SKM-1 treated with dmso at 0.1 percent for 144 hours (cell line): ENCODE data around the gene PRR36.

Experiments
- DNase-seq: peaks from one replicate; lab custom pipeline; 2025; ENCODE audit not compliant: unreplicated experiment; lab: John Stamatoyannopoulos, UW

The PRR36 gene

GRCh38 chr19:7872306-7873204 lies 1.6 kb downstream of the PRR36 start:
- DNase-seq = no peak

GRCh38 chr19:7871437-7872305 lies 2.5 kb downstream of the PRR36 start:
- peak; percentile 91 for DNase-seq

GRCh38 chr19:7870571-7871436 lies 3.4 kb downstream of the PRR36 start:
- peak; percentile 90 for DNase-seq

GRCh38 chr19:7869910-7870511 lies 4.2 kb downstream of the PRR36 start:
- peak; percentile 82 for DNase-seq

- peak; percentile 32 for DNase-seq
These were observed 4.7 kb downstream of the PRR36 start for GRCh38 chr19:7869453-7869909.

- peak; percentile 71 for DNase-seq
These were observed 5.3 kb downstream of the PRR36 start for GRCh38 chr19:7868671-7869452.

GRCh38 chr19:7868326-7868670 lies 5.9 kb downstream of the PRR36 start:
- DNase-seq = no peak

GRCh38 chr19:7867092-7867844 lies 6.9 kb downstream of the PRR36 start:
- no peak for DNase-seq

- DNase-seq = no peak
These were observed 7.6 kb downstream of the PRR36 start for GRCh38 chr19:7866399-7867091.

- DNase-seq = no peak
These were observed 8.8 kb downstream of the PRR36 start for GRCh38 chr19:7865262-7865911.

- no peak for DNase-seq
These were observed 9.5 kb downstream of the PRR36 start for GRCh38 chr19:7864690-7865074.

GRCh38 chr19:7863971-7864689 lies 10.1 kb downstream of the PRR36 start:
- DNase-seq = no peak

GRCh38 chr19:7863157-7863970 lies 10.8 kb downstream of the PRR36 start:
- DNase-seq = no peak

- DNase-seq = no peak
These were observed 11.7 kb downstream of the PRR36 start for GRCh38 chr19:7862413-7862951.

- no peak for DNase-seq
These were observed 12.4 kb downstream of the PRR36 start for GRCh38 chr19:7861619-7862412.
